AG04450 (cell line): ENCODE data around the gene MRPL41. TPM values are rescaled to one million over a fixed set of nuclear protein-coding genes. Genes with fewer than 3 reads are reported as not detected.
"Not testable (repeated sequence)": the region's sequence is repeated elsewhere in the genome, so short reads cannot be mapped to it uniquely, and the experiment has no call there.

Experiments used
- CTCF ChIA-PET: fragments of 300-600, 350-600 bp; formaldehyde crosslinking; extraction: SDS; loops from one replicate; lab custom pipeline; 2022; ENCODE audit warnings: antibody characterized with exemption, inconsistent platforms; lab: Charles Lee
- POLR2A ChIA-PET: fragments of 350-600 bp; formaldehyde crosslinking; extraction: SDS; loops from one replicate; lab custom pipeline; 2021; ENCODE audit warnings: antibody characterized with exemption, inconsistent platforms; lab: Yijun Ruan, JAX
- DNase-seq: peaks from one replicate; pipeline ENCODE4 v3.0.0-alpha.2; 2011; ENCODE audit warnings: low read depth, low spot score
- H3K27ac ChIP-seq: one replicate; pipeline ENCODE4 v1.5.1; 2012; ENCODE audit warnings: low read depth, low read length, control low read depth
- H3K27me3 ChIP-seq: one replicate; pipeline ENCODE4 v1.6.0; 2012; ENCODE audit warnings: low read length; ENCODE audit not compliant: control insufficient read depth, insufficient read depth
- H3K4me3 ChIP-seq: 2 replicates; pipeline ENCODE4 v1.5.1; 2011; ENCODE audit warnings: mild to moderate bottlenecking, low read depth, low read length, control low read depth
- H3K9me3 ChIP-seq: 2 replicates; pipeline ENCODE4 v1.5.1; 2012; ENCODE audit warnings: low read length; ENCODE audit not compliant: control insufficient read depth, insufficient read depth
- CTCF ChIP-seq: IDR thresholded peaks from 2 replicates; pipeline ENCODE4 v1.5.1; 2011; ENCODE audit warnings: low read depth, low read length, control low read depth, inconsistent platforms
- polyA plus RNA-seq: library from polyadenylated mRNA; depleted of rRNA; stranded (reverse); fragments of >200 nt; gene quantifications from 2 replicates; pipeline ENCODE4 v1.2.3, GENCODE V29; 2011

Gene MRPL41
- polyA plus RNA-seq, 1 experiment = 12.3 TPM

DNA sequence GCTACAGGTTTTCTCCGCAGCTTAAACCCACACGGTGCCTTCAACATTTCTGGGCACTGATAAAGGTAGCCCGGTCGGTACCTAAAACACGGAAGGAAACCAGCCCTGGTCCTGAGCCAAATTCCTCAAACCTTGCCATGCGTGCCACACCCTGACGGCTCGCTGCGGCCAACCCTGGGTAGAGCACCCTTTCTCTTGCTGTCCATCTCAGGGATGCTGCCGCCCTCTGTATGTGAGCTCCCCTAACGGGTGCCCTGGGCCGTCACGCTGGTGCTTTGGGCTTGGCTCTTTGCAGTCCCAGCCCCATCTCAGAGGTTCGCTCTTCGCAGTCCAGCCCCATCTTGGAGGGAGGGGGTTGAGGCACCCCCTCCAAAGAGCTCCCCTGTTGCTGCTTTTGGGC lies 45.4 kb upstream of the MRPL41 start:
- no peak for DNase-seq
- Histone ChIP-seq H3K4me3 (no peak overlapping the region), H3K27me3 (no peaks in the 10 kb centered on the region), H3K27ac (no peak overlapping the region), H3K9me3 (peaks cover 38% of the 10 kb centered on the region)
- TF ChIP-seq CTCF = no peak
- POLR2A ChIA-PET = no interaction called here
- CTCF ChIA-PET = no interaction called here

GRCh38 chr9:137506702-137507171 lies 44.9 kb upstream of the MRPL41 start:
- POLR2A ChIA-PET = no interaction called here
- no peak for DNase-seq

DNA sequence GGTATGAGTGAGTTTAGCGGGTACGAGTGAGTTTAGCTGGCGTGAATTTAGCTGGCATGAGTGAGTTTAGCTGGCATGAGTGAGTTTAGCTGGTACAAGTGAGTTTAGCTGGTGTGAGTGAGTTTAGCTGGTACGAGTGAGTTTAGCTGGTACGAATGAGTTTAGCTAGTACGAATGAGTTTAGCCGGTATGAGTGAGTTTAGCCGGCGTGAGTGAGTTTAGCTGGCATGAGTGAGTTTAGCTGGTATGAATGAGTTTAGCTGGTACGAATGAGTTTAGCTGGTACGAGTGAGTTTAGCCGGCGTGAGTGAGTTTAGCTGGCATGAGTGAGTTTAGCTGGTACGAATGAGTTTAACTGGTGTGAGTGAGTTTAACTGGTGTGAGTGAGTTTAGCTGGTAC lies 42.5 kb upstream of the MRPL41 start:
- DNase-seq = no peak
- Histone ChIP-seq H3K27me3 (no peaks in the 10 kb centered on the region), H3K4me3 (no peak overlapping the region), H3K27ac (no peak overlapping the region), H3K9me3 (peaks cover 27% of the 10 kb centered on the region)
- ChIA-PET CTCF (interaction anchor here (0.6 kb wide), 2 partner anchors 15 to 26 kb away, joined by 3 read pairs; no protein-coding TSS in a partner anchor), POLR2A (no interaction called here)
- no peak for TF ChIP-seq CTCF

More at GRCh38 chr9:137506702-137507171, 44.9 kb upstream of the MRPL41 start:
- CTCF ChIA-PET = no interaction called here
- TF ChIP-seq CTCF = no peak
- peaks cover 34% of the 10 kb centered on the region for H3K9me3 ChIP-seq
- no peak overlapping the region for H3K4me3 ChIP-seq
- H3K27ac ChIP-seq = no peak overlapping the region
- no peaks in the 10 kb centered on the region for H3K27me3 ChIP-seq

DNA sequence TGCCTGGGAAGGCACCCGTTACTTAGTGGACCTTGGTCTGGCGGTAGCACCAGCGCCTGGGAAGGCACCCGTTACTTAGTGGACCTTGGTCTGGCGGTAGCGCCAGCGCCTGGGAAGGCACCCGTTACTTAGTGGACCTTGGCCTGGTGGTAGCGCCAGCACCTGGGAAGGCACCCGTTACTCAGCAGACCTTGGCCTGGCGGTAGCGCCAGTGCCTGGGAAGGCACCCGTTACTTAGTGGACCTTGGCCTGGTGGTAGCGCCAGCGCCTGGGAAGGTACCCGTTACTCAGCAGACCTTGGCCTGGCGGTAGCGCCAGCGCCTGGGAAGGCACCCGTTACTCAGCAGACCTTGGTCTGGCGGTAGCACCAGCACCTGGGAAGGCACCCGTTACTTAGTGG lies 40.6 kb upstream of the MRPL41 start:
- H3K27me3 ChIP-seq, POLR2A ChIA-PET, H3K4me3 ChIP-seq, H3K27ac ChIP-seq, DNase-seq: not testable (repeated sequence)
- CTCF ChIA-PET = interaction anchor here (0.7 kb wide), 1 partner anchor 13 kb away, joined by 3 read pairs; no protein-coding TSS in a partner anchor
- peaks cover 18% of the 10 kb centered on the region for H3K9me3 ChIP-seq

- Histone ChIP-seq H3K27me3 (no peaks in the 10 kb centered on the region), H3K27ac (no peak overlapping the region), H3K9me3 (peaks cover 10% of the 10 kb centered on the region), H3K4me3 (no peak overlapping the region)
- CTCF ChIA-PET = no interaction called here
- no peak for TF ChIP-seq CTCF
- DNase-seq = no peak
- POLR2A ChIA-PET = no interaction called here
Observed at GRCh38 chr9:137511758-137512463, 39.8 kb upstream of the MRPL41 start.

- POLR2A ChIA-PET, H3K9me3 ChIP-seq, H3K4me3 ChIP-seq, H3K27me3 ChIP-seq, H3K27ac ChIP-seq, DNase-seq: not testable (repeated sequence)
- CTCF ChIA-PET = interaction anchor here (1.0 kb wide), 1 partner anchor 23 kb away, joined by 4 read pairs; no protein-coding TSS in a partner anchor
Observed at GRCh38 chr9:137513136-137513535, 38.5 kb upstream of the MRPL41 start.

DNA sequence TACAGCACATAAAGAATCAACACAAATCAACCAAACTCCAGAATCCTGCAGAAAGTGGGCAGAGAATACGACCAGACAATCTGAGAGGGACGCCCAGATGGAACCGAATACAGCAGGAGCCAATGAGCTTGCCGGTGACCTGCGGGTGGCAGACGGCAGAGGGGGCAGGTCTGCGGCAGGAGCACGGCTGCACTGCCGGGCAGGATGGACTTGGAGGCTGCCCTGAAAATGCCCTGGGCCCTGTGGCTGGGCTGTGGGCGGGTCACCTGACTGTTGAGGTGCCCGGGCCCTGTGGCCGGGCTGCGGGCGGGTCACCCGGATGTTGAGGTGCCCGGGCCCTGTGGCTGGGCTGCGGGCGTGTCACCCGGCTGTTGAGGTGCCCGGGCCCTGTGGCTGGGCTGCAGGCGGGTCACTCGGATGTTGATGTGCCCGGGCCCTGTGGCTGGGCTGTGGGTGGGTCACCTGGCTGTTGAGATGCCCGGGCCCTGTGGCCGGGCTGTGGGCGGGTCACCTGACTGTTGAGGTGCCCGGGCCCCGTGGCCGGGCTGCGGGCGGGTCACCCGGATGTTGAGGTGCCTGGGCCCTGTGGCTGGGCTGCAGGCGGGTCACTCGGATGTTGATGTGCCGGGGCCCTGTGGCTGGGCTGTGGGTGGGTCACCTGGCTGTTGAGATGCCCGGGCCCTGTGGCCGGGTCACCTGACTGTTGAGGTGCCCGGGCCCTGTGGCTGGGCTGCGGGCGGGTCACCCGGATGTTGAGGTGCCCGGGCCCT lies 37.7 kb upstream of the MRPL41 start:
- H3K9me3 ChIP-seq, POLR2A ChIA-PET, H3K27me3 ChIP-seq, H3K27ac ChIP-seq, DNase-seq, H3K4me3 ChIP-seq: not testable (repeated sequence)
- CTCF ChIA-PET = interaction anchor here (1.0 kb wide), 1 partner anchor 24 kb away, joined by 4 read pairs; no protein-coding TSS in a partner anchor
